Tibial nerve (tissue), 3 donors: ENCODE measurements around the gene AMY2A.

ENCODE experiments used
- CTCF ChIP-seq, 5 experiments: fragments of 200-600 bp in 3 of 5; fragments of 450-650 bp in 2 of 5; sonication (generic) in 3 of 5; IDR thresholded peaks; one replicate each; pipeline ENCODE4 v1.5.1; 2016 to 2019; ENCODE audit warnings: antibody characterized with exemption in 5 of 5, mild to moderate bottlenecking in 3 of 5, moderate library complexity in 2 of 5
- POLR2A ChIP-seq, 2 donors: fragments of 450-650 bp; IDR thresholded peaks; one replicate each; pipeline ENCODE4 v1.6.1; 2017; ENCODE audit warnings: antibody characterized with exemption in 2 of 2, mild to moderate bottlenecking in 2 of 2, moderate library complexity in 2 of 2

GRCh38 chr1:103584537-103584936, 32.7 kb upstream of the AMY2A start:
- no peak for TF ChIP-seq POLR2A (IDR thresholded peaks at IDR 0.05)
- no peak for TF ChIP-seq CTCF (IDR thresholded peaks at IDR 0.05)
